ENCODE data around the gene LRRC75A.

The LRRC75A gene

DNA sequence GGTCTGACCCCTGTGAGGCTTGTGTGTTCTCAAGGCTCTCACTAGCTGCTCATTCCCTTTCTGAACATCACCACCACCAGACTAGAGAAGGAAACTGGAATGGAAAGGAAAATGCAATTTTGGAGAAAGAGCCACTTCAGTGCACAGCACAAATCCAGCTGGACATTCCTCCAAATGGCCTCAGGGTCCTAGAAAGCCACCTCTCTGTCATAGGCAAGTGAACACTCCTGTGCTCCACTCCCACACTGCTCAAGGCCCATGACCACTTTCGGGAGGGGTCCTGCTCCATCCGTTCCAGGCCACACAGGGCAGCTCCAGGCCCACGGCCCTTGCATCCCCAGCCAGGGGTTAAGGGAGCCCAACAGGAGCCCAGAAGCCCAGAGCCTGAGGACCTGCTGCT is 2.6 kb downstream of the LRRC75A start:
- no peak for DNase-seq (ENCODE audit: low spot score)
- in situ Hi-C loops (cut with MboI; ENCODE audit: low sequenced_read_pairs, unreplicated experiment), result no loop called here
- TF ChIP-seq, protein P1, sequence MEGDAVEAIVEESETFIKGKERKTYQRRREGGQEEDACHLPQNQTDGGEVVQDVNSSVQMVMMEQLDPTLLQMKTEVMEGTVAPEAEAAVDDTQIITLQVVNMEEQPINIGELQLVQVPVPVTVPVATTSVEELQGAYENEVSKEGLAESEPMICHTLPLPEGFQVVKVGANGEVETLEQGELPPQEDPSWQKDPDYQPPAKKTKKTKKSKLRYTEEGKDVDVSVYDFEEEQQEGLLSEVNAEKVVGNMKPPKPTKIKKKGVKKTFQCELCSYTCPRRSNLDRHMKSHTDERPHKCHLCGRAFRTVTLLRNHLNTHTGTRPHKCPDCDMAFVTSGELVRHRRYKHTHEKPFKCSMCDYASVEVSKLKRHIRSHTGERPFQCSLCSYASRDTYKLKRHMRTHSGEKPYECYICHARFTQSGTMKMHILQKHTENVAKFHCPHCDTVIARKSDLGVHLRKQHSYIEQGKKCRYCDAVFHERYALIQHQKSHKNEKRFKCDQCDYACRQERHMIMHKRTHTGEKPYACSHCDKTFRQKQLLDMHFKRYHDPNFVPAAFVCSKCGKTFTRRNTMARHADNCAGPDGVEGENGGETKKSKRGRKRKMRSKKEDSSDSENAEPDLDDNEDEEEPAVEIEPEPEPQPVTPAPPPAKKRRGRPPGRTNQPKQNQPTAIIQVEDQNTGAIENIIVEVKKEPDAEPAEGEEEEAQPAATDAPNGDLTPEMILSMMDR (IDR thresholded peaks at IDR 0.05; ENCODE audit: borderline replicate concordance, control extremely low read depth, extremely low read depth, insufficient read depth, missing control alignments), result no peak

DNA sequence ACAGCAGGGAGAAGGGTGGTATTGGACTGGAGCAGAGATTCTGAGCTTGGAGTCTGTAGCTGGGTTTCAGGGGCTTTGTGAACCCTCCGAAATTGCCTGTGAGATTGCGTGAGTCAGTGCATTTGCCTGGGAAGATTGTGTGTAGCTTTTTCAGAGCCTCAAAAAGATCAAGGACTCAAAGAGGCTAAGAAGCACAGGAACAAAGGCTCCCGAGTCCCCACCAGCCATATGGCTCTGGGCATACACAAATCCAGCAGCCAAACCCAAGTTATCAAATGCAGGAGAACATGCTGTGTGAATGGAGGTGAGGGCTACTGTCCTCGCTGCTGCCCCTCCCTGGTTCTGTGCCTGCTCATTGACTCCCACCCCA is 3.0 kb downstream of the LRRC75A start:
- in situ Hi-C loops (cut with MboI; ENCODE audit: low sequenced_read_pairs, unreplicated experiment), result no loop called here
- no peak for DNase-seq (ENCODE audit: low spot score)
- TF ChIP-seq, protein P1 (IDR thresholded peaks at IDR 0.05; ENCODE audit: borderline replicate concordance, control extremely low read depth, extremely low read depth, insufficient read depth, missing control alignments), result no peak

DNA sequence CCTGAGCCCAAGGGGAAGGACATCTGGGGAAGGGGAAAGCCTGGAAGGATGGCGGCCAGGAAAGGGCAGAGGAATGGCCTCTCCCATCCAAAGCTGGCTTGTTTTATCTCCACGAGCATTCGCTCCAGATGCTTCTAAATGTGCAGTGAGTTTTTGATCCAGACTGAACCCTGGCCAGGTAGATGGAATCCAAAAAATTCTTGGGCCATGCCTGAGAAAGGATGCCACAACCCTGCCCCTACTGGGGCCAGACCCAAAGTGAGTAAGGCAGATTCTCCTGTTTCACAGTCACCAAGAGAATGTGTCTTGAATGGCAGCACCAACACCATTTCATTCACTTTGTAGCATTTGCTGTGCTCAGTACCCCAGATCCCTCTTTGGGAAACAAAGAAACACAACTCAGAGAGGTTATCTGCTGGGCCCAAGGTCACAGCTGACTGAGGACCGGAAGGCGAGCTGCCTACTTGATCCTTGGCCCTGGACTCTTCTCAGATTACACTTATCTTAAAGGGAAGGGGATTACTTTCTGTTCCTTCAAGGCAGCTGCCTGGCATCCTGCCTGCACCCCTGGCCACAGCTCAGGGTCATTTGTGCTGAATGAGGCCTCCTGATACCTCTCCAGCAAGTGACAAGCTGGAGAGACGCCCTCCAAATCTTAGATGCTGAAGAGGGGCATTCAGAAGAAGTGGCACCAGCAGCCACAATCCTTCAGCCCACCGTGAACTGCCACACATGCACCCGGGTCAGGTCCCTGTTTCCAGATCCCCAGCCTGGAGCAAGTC is 3.6 kb downstream of the LRRC75A start:
- in situ Hi-C loops (cut with MboI; ENCODE audit: low sequenced_read_pairs, unreplicated experiment), result no loop called here
- TF ChIP-seq, protein P1 (IDR thresholded peaks at IDR 0.05; ENCODE audit: borderline replicate concordance, control extremely low read depth, extremely low read depth, insufficient read depth, missing control alignments), result no peak
- no peak for DNase-seq (ENCODE audit: low spot score)

DNA sequence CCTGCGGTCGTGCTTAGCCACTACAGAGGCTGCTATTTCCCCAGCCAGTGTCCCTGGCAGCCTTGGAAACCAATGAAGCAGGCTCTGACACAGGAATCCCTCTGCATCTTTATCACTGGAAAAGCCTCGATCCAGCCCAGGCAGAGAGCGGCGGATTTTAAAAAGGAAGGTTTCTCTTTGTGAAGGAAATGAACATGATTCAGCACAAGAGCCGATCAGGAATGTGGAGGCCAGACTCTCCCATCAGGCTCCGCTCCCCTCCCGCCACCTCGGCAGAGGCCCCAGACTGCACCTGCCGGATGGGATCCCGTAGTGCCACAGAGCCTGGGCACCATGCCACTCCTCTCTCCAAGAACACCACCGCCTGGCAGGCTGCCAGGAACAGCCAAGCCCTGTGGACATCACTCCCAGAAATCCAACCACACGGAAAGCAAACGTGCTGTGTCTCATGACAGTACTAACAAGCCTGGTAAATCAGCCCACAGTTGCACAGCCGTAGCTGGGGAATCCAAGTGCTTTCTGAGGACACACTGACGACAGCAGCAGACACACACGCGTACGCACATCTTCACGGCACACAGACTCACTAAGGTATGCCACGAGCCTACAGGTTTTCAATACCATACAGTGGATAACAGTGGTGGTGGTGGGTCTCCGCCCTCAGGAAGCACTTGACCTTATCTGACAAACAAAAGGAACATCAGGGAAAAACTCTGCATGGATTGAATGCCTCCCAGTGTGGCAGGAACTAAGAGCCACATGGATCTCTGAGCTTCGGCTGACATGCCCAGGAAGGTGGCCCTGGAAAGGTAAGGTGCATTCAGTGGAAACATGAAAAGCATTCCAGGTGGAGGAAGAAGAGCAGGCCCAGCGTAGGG is 5.4 kb downstream of the LRRC75A start:
- DNase-seq (ENCODE audit: low spot score), result no peak
- TF ChIP-seq, protein P1 (IDR thresholded peaks at IDR 0.05; ENCODE audit: borderline replicate concordance, control extremely low read depth, extremely low read depth, insufficient read depth, missing control alignments), result no peak
- in situ Hi-C loops (cut with MboI; ENCODE audit: low sequenced_read_pairs, unreplicated experiment), result no loop called here

DNA sequence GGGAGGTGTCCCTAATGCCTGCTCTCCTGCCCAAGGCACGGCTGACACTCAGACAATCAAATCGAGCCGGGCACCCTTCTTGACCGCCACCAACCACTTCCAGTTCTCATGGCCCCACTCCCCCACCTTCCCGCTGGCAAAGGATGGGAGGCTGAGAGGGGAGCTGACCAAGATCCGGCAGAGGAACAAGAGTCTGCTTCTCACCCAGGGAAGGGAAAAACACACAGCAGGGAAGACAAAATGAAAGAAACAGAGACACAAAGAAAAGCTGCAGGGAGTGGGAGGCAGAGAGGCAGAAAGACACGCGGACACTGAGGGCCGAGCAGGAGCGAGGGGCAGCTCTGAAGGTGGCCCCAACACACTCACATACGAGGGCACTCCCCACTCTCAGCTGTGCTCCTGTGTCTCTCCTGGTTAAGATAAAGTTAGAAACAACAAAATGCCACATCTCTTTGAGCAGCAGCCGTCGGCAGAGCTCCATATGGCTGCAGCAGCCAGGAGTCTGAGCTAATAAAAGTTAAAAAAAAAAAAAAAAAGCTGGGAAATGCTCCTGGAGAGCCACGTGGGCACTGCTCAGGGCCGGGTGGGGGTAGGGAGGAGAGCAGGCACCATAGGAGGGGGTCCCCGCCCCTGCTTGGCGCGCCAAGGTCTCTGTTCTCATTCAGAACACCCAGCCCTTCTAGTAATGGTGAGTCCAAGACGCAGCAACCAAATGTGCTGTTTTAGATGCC is 7.4 kb downstream of the LRRC75A start:
- TF ChIP-seq, protein P1 (IDR thresholded peaks at IDR 0.05; ENCODE audit: borderline replicate concordance, control extremely low read depth, extremely low read depth, insufficient read depth, missing control alignments), result no peak
- in situ Hi-C loops (cut with MboI; ENCODE audit: low sequenced_read_pairs, unreplicated experiment), result no loop called here
- no peak for DNase-seq (ENCODE audit: low spot score)

DNA sequence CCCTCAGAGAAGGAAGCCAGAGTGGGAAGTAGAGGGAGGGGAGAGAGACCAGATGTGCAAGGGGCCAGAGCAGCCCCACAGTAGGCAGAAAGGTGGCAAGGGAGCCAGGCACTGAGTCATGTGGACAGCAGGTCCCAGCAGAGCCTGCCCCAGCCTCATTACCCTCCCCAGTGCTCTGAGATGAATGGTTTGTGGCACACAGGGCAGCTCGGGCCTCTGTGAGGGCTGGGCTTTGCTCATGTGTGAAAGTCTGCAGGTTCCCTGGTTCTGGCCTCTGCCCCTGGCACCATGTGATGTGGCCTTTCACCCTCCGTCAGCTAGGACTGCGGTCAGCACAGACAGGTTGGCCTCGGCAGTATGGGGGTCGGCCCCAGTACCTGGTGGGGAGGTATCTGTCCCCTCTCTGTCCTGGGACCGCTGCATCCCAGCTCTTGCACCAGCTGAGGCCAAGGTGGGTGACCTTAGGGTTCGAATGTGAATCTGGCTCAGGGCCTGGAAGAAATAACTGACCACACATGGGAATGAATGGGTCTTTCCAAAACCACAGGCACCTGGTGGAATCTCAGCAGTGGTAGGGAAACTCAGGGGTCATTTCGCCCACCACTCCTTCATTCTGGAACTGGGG is 8.9 kb downstream of the LRRC75A start:
- TF ChIP-seq, protein P1 (IDR thresholded peaks at IDR 0.05; ENCODE audit: borderline replicate concordance, control extremely low read depth, extremely low read depth, insufficient read depth, missing control alignments), result no peak
- in situ Hi-C loops (cut with MboI; ENCODE audit: low sequenced_read_pairs, unreplicated experiment), result no loop called here
- no peak for DNase-seq (ENCODE audit: low spot score)

All from GM13976 (cell line).